Glutamatergic neuron (in vitro differentiated cells): ENCODE measurements around the gene GCDH. TPM values are rescaled to one million over a fixed set of nuclear protein-coding genes. Genes with fewer than 3 reads are reported as not detected.

Experiments
- DNase-seq: peaks from one replicate; pipeline ENCODE4 v3.0.0; 2022
- H3K27ac Mint-ChIP-seq: one replicate; pipeline ENCODE4 v1.8.0; 2020; ENCODE audit warnings: mild to moderate bottlenecking, mixed read lengths, inconsistent platforms; ENCODE audit not compliant: unreplicated experiment
- H3K27me3 Mint-ChIP-seq: one replicate; pipeline ENCODE4 v1.8.0; 2020; ENCODE audit warnings: mild to moderate bottlenecking, moderate library complexity, mixed read lengths, inconsistent platforms; ENCODE audit not compliant: unreplicated experiment
- H3K36me3 Mint-ChIP-seq: one replicate; pipeline ENCODE4 v1.8.0; 2020; ENCODE audit warnings: mild to moderate bottlenecking, mixed read lengths, inconsistent platforms; ENCODE audit not compliant: unreplicated experiment
- H3K4me1 Mint-ChIP-seq: one replicate; pipeline ENCODE4 v1.8.0; 2020; ENCODE audit warnings: mild to moderate bottlenecking, low read depth, mixed read lengths, inconsistent platforms; ENCODE audit not compliant: unreplicated experiment
- H3K4me3 Mint-ChIP-seq: one replicate; pipeline ENCODE4 v1.8.0; 2020; ENCODE audit warnings: mild to moderate bottlenecking, mixed read lengths, inconsistent platforms; ENCODE audit not compliant: unreplicated experiment
- H3K9me3 Mint-ChIP-seq: one replicate; pipeline ENCODE4 v1.8.0; 2020; ENCODE audit warnings: mild to moderate bottlenecking, moderate library complexity, mixed read lengths, inconsistent platforms; ENCODE audit not compliant: unreplicated experiment
- CTCF ChIP-seq: fragments of 200-600 bp; sonication (generic); IDR thresholded peaks from one replicate; pipeline ENCODE4 v1.5.0; 2021; ENCODE audit not compliant: partially characterized antibody, unreplicated experiment
- total RNA-seq: library from RNA; stranded (reverse); fragmentation: NEBNext Ultra II Directional; extraction: Animal tissue kit (Norgen Biotek cat#: 25700); gene quantifications from one replicate; pipeline ENCODE4 v1.2.1, GENCODE V29; 2021; ENCODE audit not compliant: unreplicated experiment

Gene GCDH
- total RNA-seq, 1 donor from 2014 or later = 34.2 TPM

DNA sequence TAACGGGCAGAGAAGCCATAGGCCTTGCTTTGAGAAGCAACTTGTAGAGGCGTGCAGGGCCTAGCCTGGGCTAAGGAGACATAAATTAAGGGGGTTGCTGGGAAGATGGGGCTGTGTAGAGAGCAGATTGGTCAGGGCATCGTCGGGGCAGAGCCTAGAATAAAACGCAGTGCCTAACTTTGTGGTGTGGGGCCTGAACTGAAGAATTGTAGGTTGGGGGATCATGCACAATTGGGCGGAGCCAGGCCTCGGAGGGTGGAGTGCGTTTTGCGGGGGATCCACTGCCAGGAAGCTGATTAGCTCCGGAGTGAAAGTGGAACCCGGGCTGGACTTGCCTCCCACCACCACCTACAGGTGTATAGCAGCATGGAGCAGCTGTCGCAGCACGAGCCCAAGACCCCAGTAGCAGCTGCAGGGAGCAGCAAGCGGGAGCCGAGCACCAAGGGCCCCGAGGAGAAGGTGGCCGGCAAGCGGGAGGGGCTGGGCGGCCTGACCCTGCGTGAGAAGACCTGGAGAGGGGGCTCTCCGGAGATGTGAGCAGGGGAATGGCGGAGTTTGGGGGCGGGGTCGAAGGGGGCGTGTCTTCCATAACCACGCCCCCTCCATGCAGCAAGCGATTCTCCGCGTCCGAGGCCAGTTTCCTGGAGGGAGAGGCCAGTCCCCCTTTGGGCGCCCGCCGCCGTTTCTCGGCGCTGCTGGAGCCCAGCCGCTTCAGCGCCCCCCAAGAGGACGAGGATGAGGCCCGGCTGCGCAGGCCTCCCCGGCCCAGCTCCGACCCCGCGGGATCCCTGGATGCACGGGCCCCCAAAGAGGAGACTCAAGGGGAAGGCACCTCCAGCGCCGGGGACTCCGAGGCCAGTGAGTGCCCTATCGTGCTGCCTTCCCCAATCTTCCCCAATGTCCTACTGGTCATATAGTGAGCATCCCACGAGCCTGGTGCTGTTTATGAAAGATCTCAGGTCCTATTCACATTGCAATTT lies 23.6 kb upstream of the GCDH start:
- Mint-ChIP-seq H3K36me3 (peaks cover 7% of the 10 kb centered on the region), H3K9me3 (peaks cover 11% of the 10 kb centered on the region), H3K4me3 (no peak overlapping the region), H3K27ac (peak overlapping the region; percentile 66), H3K4me1 (peaks cover 7% of the 10 kb centered on the region), H3K27me3 (peaks cover 15% of the 10 kb centered on the region)
- no peak for TF ChIP-seq CTCF
- DNase-seq = peak; percentile 78

DNA sequence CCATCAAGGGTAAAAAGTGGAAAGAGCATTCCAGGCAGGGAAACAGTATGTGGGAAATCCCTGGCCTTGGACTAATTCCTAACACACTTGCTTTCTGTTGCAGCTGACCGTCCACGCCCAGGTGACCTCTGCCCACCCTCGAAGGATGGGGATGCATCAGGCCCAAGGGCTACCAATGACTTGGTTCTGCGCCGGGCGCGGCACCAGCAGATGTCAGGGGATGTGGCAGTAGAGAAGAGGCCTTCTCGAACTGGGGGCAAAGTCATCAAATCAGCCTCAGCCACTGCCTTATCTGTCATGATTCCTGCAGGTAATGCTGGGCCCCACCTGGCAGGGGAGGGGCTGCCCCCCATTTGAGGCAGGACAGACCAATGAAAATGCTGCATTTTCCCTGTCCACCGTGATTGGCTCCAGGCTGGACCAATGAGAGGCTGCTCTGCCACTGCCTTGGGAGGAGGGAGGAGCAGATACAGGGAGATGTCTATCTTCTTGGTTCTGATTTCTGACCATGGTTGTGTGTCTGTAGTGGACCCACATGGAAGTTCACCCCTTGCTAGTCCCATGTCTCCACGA lies 22.3 kb upstream of the GCDH start:
- Mint-ChIP-seq H3K27ac (no peak overlapping the region), H3K4me3 (no peak overlapping the region), H3K4me1 (peaks cover 7% of the 10 kb centered on the region), H3K9me3 (peaks cover 13% of the 10 kb centered on the region), H3K27me3 (peaks cover 19% of the 10 kb centered on the region), H3K36me3 (peaks cover 14% of the 10 kb centered on the region)
- no peak for DNase-seq
- TF ChIP-seq CTCF = no peak

GRCh38 chr19:12871681-12872080 lies 19.3 kb upstream of the GCDH start:
- DNase-seq = no peak
- Mint-ChIP-seq H3K27me3 (peaks cover 12% of the 10 kb centered on the region), H3K36me3 (peaks cover 14% of the 10 kb centered on the region), H3K27ac (peak overlapping the region; percentile 2), H3K4me3 (no peak overlapping the region), H3K9me3 (peaks cover 12% of the 10 kb centered on the region), H3K4me1 (peaks cover 5% of the 10 kb centered on the region)
- TF ChIP-seq CTCF = no peak

DNA sequence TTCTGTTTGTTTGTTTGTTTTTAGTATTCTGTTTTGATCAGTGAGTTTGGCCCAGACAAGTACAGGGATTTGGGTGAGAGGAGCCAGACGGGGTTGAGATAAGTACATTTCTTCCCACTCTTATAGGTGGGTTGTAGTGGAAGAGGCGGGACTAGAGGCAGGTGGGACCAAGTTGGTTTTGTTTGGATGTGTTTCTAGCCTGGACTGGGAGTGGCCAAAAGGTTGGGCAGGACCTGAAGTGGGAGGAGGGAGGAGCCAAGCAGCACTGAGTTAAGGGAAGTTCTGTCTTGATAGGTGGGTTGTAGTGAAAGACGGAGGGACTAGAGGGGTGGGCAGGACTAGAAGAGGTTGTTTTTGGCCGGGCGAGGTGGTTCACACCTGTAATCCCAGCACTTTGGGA lies 18.7 kb upstream of the GCDH start:
- Mint-ChIP-seq H3K27me3 (peaks cover 12% of the 10 kb centered on the region), H3K9me3 (peaks cover 8% of the 10 kb centered on the region), H3K27ac (peak overlapping the region; percentile 2), H3K4me3 (peak overlapping the region; percentile 10), H3K4me1 (peaks cover 2% of the 10 kb centered on the region), H3K36me3 (peaks cover 14% of the 10 kb centered on the region)
- no peak for DNase-seq
- TF ChIP-seq CTCF = no peak
